Measurements from ENCODE around the gene PAQR9.

PAQR9 gene

DNA sequence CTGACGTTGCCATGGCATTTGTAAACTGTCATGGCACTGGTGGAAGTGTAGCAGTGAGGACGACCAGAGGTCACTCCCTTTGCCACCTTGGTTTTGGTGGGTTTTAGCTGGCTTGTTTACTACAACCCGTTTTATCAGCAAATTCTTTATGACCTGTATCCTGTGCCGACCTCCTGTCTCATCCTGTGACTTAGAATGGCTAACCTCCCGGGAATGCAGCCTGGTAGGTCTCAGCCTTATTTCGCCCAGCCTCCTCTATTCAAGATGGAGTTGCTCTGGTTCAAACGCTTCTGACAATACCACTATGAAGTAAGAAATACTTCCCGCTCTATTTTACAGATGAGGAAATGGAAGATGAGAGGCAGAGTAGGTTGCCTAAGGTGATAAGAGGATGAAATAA, 16.6 kb downstream of the PAQR9 start:
- Histone ChIP-seq H3K9ac (ENCODE audit: low read length) (no peak overlapping the region), H3K4me1 (ENCODE audit: insufficient read depth, low read length, severe bottlenecking) (no peaks in the 10 kb centered on the region), H3K79me2 (ENCODE audit: insufficient read depth, low read length) (no peaks in the 10 kb centered on the region), H3F3A (ENCODE audit: insufficient read depth, low read length) (no peaks in the 10 kb centered on the region), H3K4me2 (ENCODE audit: low read length) (no peak overlapping the region), H3K4me3 (ENCODE audit: low read depth, low read length, poor library complexity, severe bottlenecking) (no peak overlapping the region), H3K27ac (ENCODE audit: low read depth, low read length, poor library complexity, severe bottlenecking) (no peak overlapping the region), H3K9me3 (ENCODE audit: low read length) (no peaks in the 10 kb centered on the region), H3K36me3 (ENCODE audit: insufficient read depth, low read length) (no peaks in the 10 kb centered on the region), H3K9me2 (ENCODE audit: low read depth, low read length) (no peaks in the 10 kb centered on the region), H3K27me3 (ENCODE audit: insufficient read depth, low read length) (peaks cover 11% of the 10 kb centered on the region), H2AFZ (ENCODE audit: low read length) (no peak overlapping the region), H4K20me1 (ENCODE audit: insufficient read depth, low read length) (no peaks in the 10 kb centered on the region)
- TF ChIP-seq, protein P1, sequence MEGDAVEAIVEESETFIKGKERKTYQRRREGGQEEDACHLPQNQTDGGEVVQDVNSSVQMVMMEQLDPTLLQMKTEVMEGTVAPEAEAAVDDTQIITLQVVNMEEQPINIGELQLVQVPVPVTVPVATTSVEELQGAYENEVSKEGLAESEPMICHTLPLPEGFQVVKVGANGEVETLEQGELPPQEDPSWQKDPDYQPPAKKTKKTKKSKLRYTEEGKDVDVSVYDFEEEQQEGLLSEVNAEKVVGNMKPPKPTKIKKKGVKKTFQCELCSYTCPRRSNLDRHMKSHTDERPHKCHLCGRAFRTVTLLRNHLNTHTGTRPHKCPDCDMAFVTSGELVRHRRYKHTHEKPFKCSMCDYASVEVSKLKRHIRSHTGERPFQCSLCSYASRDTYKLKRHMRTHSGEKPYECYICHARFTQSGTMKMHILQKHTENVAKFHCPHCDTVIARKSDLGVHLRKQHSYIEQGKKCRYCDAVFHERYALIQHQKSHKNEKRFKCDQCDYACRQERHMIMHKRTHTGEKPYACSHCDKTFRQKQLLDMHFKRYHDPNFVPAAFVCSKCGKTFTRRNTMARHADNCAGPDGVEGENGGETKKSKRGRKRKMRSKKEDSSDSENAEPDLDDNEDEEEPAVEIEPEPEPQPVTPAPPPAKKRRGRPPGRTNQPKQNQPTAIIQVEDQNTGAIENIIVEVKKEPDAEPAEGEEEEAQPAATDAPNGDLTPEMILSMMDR (IDR thresholded peaks at IDR 0.05; ENCODE audit: low read length), result no peak
- no peak for TF ChIP-seq EZH2 (IDR thresholded peaks at IDR 0.05; ENCODE audit: borderline replicate concordance, low read length)

- TF ChIP-seq, protein P1 (IDR thresholded peaks at IDR 0.05; ENCODE audit: low read length), result no peak
- TF ChIP-seq EZH2 (IDR thresholded peaks at IDR 0.05; ENCODE audit: borderline replicate concordance, low read length), result no peak
- H3K4me2 ChIP-seq (ENCODE audit: low read length), result no peak overlapping the region
- H3K9me2 ChIP-seq (ENCODE audit: low read depth, low read length), result no peaks in the 10 kb centered on the region
- H3K9me3 ChIP-seq (ENCODE audit: low read length), result no peaks in the 10 kb centered on the region
- no peak overlapping the region for H2AFZ ChIP-seq (ENCODE audit: low read length)
- H3K4me1 ChIP-seq (ENCODE audit: insufficient read depth, low read length, severe bottlenecking), result no peaks in the 10 kb centered on the region
- H3F3A ChIP-seq (ENCODE audit: insufficient read depth, low read length), result no peaks in the 10 kb centered on the region
- no peaks in the 10 kb centered on the region for H3K79me2 ChIP-seq (ENCODE audit: insufficient read depth, low read length)
- H3K36me3 ChIP-seq (ENCODE audit: insufficient read depth, low read length), result no peaks in the 10 kb centered on the region
- no peak overlapping the region for H3K27ac ChIP-seq (ENCODE audit: low read depth, low read length, poor library complexity, severe bottlenecking)
- no peak overlapping the region for H3K9ac ChIP-seq (ENCODE audit: low read length)
- peaks cover 17% of the 10 kb centered on the region for H3K27me3 ChIP-seq (ENCODE audit: insufficient read depth, low read length)
- H4K20me1 ChIP-seq (ENCODE audit: insufficient read depth, low read length), result no peaks in the 10 kb centered on the region
- no peak overlapping the region for H3K4me3 ChIP-seq (ENCODE audit: low read depth, low read length, poor library complexity, severe bottlenecking)
Observed at GRCh38 chr3:142945023-142945422, 18.5 kb downstream of the PAQR9 start.

DNA sequence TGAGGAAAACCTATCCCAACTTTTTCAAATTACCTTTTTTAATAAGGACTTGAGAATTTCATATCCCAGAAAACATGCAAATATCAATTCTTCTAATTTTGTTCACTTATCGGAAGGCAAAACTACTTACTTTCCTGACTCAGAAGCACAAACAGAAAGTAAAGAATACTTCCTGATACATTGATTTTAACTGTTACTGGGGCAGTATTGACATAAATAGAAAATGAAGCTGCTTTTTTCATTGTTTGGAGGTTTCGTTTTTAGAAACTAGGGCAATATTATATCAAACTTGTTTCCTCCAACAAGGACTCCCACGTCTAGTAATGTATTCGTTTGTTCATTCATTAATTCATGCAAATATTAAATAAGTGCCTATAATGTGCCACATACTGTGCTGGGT, 19.1 kb downstream of the PAQR9 start:
- no peaks in the 10 kb centered on the region for H3K4me1 ChIP-seq (ENCODE audit: insufficient read depth, low read length, severe bottlenecking)
- H2AFZ ChIP-seq (ENCODE audit: low read length), result no peak overlapping the region
- H3K27me3 ChIP-seq (ENCODE audit: insufficient read depth, low read length), result peaks cover 17% of the 10 kb centered on the region
- H3K36me3 ChIP-seq (ENCODE audit: insufficient read depth, low read length), result no peaks in the 10 kb centered on the region
- H3K9ac ChIP-seq (ENCODE audit: low read length), result no peak overlapping the region
- no peak overlapping the region for H3K4me3 ChIP-seq (ENCODE audit: low read depth, low read length, poor library complexity, severe bottlenecking)
- H3K79me2 ChIP-seq (ENCODE audit: insufficient read depth, low read length), result no peaks in the 10 kb centered on the region
- no peak for TF ChIP-seq EZH2 (IDR thresholded peaks at IDR 0.05; ENCODE audit: borderline replicate concordance, low read length)
- TF ChIP-seq, protein P1 (IDR thresholded peaks at IDR 0.05; ENCODE audit: low read length), result no peak
- no peak overlapping the region for H3K4me2 ChIP-seq (ENCODE audit: low read length)
- H4K20me1 ChIP-seq (ENCODE audit: insufficient read depth, low read length), result no peaks in the 10 kb centered on the region
- no peak overlapping the region for H3K27ac ChIP-seq (ENCODE audit: low read depth, low read length, poor library complexity, severe bottlenecking)
- H3K9me2 ChIP-seq (ENCODE audit: low read depth, low read length), result no peaks in the 10 kb centered on the region
- no peaks in the 10 kb centered on the region for H3K9me3 ChIP-seq (ENCODE audit: low read length)
- H3F3A ChIP-seq (ENCODE audit: insufficient read depth, low read length), result no peaks in the 10 kb centered on the region
